CD4-positive, alpha-beta T cell treated with Interleukin-2 at 100 ng/mL for 4 hours (primary cell): ENCODE results near the gene TUBB1.

Source experiments
- DNase-seq: peaks from one replicate; pipeline ENCODE4 v3.0.0-alpha.2; 2020; ENCODE audit warnings: low spot score

TUBB1 gene

DNA sequence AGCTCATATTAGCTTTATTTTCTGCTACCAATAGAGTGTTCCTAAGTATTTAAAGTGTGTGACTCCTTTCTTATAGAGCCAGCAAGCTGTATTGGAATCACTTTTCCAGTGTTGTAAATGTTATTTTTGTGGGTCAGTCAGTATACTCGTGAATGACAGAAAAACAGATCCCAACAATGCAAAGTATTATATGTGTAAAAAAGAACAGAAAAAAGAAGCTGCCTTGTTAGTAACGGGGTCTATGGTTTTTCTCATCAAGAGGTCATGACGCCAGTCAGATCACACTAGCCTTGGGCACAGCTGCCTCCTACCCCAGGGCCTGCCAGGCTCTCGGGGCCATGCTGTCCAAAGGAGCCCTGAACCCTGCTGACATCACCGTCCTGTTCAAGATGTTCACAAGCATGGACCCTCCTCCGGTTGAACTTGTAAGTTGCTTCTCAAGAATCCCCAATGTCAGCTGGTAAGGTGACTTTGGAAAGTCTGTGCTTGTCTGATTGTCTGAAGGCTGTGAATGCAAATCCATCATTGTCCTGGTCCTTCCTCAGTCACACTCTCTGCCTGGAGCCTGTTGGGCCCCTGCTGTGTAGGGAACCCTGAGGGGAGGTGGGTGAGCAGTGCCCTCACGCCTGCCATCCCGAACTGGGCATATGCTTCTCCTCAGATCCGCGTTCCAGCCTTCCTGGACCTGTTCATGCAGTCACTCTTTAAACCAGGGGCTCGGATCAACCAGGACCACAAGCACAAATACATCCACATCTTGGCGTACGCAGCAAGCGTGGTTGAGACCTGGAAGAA, 28.4 kb upstream of the TUBB1 start:
- no peak for DNase-seq

DNA sequence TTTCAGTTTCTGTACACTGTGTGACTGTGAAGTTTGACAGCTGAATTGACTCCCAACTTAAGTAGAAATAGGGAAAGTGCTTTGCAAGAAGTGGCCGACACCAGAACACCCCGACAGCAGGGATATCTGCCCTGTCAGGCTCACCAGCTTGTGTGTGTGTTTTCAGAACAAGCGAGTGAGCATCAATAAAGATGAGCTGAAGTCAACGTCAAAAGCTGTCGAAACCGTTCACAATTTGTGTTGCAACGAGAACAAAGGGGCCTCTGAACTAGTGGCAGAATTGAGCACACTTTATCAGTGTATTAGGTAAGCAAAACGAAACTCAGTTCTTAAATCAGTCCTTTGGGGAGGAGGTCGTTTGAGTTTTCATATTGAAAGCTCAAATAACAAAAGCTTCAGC, 27.5 kb upstream of the TUBB1 start:
- no peak for DNase-seq

DNA sequence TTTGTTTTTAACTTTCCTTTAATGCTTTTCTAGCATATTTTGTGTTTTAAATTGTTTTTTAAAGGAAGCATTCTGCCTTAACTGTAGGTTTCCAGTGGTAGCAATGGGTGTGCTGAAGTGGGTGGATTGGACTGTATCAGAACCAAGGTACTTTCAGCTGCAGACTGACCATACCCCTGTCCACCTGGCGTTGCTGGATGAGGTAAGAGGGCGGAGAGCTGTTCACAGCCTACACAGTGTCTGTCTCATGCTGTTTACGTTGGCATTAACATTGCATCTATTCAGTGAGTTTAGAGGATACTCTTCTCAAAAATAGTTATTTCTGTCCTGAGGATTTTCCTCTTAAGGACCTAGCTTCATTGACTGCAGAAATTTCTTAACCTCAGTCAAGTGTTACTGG, 26.3 kb upstream of the TUBB1 start:
- no peak for DNase-seq

DNA sequence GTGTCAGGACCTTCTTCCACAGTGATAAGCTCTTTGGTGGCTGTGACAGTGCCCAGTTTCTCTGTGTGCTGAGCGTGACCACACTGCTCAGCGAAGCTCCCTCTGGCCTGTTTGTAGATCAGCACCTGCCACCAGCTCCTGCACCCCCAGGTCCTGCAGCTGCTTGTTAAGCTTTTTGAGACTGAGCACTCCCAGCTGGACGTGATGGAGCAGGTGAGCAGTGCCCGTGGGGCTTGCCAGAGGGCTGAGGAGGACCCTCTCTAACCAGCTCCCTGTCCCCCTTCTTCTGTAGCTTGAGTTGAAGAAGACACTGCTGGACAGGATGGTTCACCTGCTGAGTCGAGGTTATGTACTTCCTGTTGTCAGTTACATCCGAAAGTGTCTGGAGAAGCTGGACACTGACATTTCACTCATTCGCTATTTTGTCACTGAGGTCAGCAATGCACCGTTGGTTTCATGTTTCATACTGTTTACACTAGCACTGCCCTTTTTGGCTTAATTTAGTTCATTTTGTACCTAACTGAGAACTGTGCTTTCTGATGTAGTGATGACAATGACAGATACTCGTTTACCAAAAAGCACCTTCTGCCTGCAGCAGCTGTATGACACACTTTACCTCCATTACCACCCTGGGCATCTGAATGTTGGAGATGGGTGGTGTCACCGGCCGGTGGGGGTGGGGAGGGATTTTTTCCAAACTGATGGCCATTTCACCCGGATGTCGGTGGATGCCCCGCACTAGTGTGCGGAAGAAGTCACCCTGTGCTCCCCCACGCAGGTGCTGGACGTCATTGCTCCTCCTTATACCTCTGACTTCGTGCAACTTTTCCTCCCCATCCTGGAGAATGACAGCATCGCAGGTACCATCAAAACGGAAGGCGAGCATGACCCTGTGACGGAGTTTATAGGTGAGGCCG, 25.6 kb upstream of the TUBB1 start:
- no peak for DNase-seq

DNA sequence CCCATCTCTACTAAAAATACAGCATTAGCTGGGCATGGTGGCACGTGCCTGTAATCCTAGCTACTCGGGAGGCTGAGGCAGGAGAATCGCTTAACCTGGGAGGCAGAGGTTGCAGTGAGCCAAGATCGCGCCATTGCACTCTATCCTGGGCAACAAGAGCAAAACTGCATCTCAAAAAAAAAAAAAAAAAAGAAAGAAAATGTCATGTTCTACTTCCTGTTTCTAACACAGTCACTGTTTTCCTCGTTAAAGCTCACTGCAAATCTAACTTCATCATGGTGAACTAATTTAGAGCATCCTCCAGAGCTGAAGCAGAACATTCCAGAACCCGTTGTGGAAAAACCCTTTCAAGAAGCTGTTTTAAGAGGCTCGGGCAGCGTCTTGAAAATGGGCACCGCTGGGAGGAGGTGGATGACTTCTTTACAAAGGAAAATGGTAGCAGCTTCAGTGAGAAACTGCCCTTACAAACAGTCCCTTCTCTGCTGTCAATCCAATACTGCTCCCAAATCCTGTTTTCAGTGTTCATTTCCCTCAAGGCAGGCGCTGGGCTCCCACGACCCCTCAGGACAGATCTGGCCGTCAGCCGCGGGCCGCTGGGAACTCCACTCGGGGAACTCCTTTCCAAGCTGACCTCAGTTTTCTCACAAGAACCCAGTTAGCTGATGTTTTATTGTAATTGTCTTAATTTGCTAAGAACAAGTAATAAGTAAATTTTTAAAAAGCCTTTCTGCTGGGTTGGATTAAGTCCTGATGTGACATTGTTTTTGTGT, 24.7 kb upstream of the TUBB1 start:
- no peak for DNase-seq

DNA sequence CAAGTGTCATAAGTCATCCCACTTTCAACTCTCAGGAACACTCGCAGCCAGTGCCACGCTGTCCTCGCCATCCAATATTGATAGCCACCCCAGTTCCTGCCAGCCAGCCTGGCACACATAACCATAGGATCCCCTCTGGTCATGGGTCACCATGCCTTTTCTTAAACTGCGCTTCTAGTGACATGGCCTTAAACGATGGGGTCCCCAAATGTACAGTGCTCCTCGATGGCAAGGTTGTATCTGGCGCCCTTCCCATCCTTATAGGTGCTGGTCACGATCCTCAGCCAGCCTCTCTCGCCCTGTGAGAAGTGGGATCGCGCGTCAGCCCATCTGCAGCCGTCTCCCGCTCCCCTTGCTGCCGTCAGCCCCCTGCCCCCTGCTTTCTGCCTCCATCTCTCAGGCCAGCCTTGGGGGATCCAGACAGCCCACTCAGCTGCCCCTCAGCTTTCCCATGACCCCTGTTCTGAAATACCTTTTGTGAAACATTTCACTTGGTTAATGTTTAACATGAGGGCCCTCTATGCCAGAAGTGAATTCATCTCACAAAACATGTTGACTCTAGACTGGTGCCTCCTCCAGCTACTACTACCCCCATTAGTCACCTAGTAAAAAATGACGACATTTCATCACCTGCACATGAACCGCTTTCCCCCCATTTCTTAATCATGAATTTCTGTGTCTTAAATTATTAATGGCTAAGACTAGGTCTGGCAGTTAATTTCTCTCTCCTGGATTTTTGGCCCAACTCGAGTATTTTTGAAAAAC, 23.6 kb upstream of the TUBB1 start:
- no peak for DNase-seq

DNA sequence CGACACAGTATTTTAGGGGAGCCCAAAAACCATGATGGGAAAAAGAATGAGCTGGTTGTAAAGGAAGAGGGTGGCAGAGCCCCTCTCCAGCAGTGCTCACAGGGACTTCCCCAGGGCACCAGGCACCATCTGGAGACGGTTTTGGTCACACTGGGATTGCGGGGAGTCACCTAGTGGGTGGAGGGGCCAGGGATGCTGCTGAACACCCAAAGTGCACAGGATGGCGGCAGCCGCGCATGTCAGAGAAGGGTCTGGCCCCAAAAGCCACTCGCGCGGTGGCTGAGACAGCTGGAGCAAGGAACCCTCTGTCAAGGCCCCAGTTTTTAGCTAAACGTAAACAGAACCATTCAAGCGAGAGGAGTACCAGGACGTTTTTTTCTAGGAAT, 23.0 kb upstream of the TUBB1 start:
- DNase-seq = no peak

DNA sequence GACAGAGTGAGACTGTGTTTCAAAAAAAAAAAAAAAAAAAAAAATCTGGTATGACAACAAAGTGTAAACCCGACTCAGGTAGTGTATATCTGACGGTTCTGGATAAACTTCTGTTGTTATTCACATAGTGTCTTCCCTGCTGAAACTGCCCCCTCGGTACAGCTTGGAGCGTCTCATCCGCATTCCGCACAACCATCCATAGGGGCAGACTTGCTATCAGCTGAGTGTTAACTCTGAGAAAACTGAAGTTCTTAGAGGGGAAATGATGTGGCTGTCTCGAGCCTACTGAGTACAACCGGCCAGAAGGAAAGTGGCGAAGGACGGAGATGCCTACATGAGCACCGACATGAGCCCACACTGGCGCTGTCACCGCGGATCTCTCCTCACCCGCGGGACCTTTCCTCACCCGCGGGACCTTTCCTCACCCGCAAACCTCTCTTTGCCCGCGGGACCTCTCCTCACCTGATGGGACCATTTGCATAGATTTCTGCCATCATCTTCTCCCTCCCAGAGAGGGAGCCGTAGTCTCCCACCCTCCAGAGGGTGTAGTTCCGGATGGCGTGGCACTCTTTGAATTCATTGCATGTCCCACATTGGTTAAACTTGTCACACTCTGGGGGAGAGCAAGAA, 22.0 kb upstream of the TUBB1 start:
- no peak for DNase-seq

DNA sequence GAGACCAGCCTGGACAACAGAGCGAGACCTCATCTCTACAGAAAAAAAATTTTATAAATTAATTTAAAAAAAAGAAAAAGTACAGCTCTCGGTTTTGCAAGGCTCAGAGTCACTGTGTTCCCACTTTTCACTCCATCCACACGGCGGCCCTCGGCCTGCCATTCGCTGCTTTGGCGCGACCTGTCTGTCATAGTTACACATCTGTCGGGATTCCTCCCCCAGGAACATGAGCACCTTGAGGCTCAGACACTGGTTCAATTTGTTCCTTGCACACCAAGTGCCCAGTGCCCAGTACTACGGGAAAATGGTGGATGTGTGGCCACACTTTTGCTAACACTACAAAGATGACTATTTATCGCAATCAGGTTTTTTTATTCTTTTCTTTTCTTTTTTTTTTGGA, 20.6 kb upstream of the TUBB1 start:
- DNase-seq = no peak

DNA sequence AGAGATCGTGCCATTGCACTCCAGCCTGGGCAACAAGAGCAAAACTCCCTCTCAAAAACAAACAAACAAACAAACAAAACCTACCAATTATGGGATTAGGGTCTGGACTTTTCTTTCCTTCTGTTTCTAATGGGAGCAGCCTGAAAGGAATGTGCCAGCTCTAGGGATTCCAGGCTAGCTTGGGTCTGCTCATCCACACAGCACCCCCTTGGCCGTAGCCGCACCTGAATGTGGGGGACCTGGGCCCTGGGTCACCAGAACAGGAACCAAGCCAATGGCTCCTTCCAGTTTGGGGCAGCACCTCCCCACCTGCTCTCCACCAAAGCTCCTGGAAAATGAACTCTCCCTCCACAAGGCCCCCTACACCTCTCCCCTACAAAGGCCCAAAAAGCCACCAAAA, 18.9 kb upstream of the TUBB1 start:
- no peak for DNase-seq

DNA sequence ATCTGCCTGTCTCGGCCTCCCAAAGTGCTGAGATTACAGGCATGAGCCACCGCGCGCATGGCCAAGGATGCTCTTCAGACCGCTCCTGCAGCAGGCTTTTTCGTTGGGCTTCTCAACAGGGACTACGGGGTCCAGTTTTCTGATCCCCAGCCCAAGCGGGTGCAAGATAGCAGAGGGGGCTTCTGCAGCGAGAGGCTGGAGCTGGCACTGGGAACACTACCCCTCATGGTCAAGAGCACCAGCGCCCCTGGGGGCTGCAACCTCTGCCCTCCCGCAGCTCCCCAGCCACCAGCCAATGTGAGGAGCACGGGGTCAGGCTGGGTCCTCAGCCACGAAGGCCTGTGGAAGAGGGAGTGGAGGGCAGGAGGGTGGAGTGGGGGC, 18.2 kb upstream of the TUBB1 start:
- no peak for DNase-seq

DNA sequence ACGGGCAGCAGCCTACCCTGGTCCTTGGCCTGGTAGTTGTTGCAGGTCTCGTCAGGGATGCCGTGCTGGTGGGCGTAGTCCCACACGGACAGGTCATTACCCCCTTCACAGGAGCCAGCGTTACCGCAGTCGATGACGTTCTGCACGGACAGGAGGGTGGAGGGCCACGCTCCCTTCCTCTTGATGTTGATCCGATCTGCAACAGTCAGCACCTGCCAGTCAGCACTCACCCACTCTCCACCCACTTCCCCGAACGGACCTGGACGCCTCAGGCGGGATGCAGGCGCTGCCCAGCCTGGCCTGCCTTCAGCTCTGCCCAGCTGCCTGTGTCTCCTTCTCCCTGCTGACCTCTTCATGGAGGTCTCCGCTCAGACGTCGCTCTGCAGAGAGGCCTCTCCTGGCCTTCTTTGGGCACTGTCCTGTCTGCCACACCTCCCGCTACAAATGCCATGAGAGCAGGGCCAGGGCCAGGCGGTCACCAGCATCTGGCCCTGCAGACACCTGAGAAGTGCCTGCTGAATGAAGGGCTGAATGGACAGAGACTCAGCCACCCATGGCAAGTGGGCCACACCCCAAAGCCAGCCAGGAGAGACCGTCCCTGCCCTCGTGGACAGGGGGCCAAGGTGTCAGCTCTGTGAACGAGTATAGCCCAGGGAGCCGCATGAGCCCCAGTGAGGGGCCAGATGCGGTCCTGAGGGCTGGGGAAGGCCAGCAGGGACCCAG, 17.6 kb upstream of the TUBB1 start:
- no peak for DNase-seq

DNA sequence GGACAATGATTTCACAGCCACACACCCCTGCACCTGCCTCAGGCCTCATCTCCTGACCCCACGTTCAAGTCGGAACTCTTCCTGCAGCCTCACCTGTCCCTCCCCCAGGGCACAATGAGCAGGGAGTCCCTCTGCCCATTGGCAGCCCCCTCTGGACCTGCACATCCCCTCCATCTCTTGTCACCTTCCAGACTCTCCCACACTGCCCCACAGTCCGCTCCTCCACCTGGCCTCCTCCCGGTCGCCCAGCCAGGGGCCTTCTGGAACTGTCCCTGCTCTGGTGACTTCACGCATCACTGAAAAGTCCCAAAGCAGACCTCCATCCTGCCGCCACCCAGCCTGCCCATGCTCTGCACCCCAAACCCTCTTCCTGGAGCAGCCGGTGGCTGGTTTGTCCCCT, 16.8 kb upstream of the TUBB1 start:
- no peak for DNase-seq

DNA sequence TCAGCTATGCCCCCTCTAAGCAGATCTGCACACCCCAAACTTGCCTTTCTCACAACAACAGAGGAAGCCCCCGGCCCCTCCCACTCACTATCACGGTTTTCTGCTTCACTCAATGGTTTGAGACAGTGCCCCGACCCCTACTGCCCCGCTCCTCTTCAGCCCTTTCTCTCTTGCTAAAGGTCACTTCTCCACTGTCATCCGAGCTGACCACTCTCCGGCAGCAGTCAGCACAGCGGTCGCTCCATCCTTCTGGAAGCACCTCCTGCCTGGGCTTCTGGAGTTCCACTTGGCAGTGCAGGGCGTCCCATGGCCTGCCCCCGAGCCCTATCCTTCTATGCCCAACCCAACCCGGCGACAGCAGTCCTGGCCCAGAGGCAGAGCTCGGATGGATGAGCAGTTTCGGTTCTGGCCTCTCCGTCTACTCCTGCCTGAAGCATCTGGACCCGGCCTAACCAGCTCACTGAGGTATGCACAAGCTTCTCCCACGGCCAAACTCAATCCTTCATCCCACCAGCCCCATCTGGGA, 16.3 kb upstream of the TUBB1 start:
- DNase-seq = no peak

DNA sequence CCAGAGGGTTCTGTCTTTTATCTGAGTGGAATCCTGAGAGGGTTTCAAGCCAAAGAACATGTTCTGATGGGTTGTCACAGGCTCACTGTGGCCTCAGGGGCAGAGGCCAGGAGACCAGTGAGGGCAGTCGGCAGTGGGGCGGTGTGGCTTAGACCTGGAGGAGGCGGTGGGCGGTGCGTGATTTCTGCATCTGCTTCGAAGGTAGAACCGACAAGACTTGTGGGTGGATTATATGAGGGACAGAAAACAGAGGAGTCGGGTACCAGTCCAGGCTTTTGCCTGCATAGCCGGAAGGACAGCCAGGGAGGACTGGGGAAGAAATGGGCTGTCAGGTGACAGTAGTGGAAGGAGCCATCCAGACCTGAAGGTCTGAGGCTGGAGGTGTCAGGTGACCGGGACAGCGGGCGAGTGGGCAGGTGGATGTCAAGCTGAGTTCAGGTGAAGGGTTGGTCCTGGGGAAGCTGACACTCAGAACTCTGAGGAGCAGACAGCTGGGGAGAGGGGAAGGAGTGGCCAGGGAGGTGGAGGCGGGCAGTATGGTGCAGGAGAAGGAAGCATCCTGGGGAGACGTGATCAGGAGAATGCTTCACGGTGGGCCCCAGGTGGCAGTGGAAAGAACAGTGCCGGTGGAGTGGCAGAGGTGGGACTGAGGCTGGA, 15.3 kb upstream of the TUBB1 start:
- no peak for DNase-seq

DNA sequence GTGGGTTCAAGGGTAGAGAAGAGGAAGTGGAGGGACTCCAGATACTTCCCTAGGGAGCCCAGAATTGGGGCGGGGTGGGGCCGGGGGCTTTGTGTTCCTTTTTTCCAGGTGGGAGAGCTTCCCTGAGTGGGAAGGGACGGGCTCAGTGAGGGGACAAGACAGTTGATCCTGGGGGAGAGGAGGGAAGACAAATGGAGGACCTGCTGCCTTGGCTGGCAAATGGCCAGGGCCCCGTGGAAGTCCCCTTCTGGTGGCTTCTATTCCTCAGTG, 14.8 kb upstream of the TUBB1 start:
- DNase-seq = peak; percentile 56

DNA sequence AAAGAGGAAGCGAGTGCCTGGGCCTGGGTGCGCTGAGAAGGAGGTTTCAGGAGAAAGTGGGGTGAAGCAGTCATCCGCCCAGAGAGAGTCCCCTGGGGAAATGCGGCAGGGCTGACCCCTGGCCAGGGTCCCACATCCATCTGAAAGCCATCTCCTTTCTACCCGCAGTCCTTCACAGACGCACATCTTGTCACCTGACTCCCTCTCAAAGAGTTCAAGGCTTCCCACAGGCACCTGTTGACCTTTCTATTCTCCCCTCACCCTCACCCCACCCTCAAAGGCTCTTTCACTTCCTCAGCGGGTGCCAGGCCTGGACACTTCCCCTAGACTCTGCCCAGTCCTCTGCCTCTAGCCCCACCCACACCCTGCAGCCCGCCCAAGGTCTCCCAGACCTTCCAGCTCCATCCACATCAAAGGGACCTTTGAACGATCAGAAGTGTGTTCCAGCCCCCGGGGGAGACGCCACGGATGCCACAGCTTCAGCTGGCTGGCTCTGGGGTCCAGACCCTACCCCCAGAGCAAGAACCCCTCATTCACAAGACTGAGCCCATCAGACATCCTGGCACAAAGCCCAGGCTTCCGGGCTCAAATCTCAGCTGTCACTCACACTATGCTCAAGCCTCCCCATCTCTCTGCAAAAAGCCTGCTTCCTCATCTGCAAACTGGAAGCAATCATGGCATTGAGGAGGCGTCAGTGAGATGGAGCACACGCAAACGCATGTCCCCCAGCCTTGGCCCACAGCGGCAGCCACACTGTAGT, 14.3 kb upstream of the TUBB1 start:
- peak; percentile 51 for DNase-seq

DNA sequence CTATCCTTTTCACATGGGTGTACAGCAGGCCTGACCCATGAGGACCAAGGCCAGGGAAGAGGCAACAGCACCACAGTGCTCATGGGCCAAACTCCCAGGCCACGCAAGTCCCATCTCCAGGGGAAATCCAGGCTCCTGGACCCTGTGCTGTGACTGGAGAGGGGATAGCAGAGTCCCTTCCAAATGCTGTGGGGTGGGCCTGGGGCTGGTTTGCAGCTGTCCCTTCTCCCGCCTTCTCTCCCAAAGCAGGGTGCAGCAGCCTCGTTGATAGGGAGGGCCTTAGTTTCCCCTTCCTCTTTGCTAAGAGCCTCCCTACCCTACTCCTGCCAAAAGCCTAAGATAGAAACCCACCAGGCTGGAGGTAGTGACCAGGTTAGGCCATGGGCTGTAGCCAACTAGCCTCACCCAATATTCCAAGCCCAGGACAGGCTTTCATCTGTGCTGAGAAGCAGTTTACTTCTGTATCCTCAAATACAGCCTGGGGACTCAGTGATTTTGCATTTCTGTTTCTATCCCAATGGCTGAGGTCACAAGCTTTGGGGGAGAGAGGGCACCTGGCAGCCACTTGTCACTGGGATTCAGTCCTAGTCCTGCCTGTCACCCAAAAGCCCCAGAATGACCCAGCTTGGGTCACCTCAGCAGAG, 13.6 kb upstream of the TUBB1 start:
- DNase-seq = no peak
